HG03135 (cell line): ENCODE data around the gene FHOD1.

Experiments
- ATAC-seq: cut with Tn5 transposase; IDR thresholded peaks from one replicate; pipeline ENCODE4 v1.9.1; 2021; ENCODE audit warnings: mild to moderate bottlenecking, moderate library complexity; ENCODE audit not compliant: unreplicated experiment

The FHOD1 gene

DNA sequence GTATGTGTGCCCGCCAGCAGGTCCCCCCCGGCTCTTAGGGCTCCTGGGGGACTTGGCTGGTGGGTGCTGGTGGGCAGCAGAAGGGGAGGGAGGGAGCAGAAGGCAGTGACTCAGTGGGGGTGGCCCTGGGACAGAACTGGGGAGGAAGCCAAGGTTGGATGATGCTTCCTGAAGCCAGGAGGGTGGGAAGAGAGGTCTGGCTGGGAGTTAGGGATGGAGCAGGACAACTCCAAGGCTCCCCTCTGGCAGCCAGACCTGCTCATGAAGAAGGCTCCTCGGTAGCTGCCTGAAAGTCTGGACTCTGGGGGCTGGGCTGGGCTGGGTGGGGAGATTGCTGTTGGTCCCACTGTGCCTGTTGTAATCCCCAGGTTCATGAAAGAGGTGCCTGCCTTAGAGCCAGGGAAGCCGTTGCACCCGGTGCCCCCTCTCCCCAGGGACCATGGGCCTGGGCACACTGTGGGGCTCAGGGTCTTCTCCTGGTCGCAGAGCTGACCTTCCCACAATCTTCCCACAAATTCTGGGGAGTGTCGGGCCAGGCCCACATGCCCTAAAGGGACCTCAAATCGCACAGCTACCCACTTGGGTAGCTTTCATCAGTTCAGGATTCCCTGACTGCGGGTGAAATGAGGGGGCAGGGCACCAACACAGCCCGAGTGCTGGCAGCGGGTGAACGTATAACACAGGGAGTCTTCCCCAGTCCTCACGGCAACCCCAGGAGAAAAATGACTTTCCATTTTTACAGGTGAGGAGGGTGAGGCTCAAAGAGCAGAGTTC, 30.9 kb upstream of the FHOD1 start:
- ATAC-seq, result no peak

DNA sequence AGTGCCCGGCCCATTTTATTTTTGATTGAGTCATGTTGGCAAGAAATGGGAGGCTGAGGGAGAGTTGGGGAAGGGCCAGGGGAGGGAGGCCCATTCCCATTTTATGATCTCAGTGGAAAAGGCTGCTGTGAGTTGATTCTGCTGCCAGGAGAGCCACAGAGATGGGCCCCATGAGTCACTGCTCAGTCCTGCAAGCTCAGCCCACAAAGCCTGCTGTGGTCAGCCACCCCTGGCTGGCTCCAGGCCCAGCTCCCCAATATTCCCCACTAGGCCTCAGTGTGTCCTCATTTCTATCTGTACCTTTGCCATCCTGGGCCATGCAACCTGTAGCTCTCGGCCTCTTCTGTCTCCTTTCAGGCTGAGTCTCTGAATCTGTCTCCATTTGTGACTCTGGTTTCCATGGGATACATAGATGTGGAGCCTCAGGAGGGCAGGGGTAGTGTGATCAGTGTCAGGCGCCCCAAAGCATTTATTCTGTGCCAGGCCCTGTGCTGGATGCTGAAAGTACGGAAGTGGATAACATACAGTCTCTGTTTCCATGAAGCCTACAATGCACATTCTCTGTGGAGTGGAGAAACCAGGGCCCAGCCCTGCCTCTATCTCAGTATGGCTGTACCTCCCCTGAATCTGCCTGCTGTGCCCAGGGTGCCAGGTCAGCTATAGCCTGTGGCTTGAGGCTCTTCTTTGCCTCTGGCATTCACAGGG, 30.2 kb upstream of the FHOD1 start:
- ATAC-seq, result no peak

DNA sequence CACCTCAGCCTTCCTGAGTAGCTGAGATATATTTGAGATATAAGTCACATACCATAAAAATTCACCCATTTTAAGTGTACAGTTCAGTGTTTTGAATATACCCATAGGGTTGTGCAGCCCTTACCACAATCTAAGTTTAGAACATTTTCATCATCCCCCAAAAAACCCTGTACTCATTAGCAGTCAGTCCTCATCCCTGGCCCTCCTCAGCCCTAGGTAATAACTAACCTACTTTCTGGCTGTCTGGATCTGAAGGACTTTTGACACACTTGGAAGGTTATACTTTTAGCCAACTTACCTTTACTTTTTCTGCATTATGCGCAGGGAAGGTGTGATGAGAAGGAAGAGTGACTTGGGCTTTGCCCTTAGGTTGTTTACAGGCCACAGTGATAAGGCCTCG, 28.0 kb upstream of the FHOD1 start:
- no peak for ATAC-seq

DNA sequence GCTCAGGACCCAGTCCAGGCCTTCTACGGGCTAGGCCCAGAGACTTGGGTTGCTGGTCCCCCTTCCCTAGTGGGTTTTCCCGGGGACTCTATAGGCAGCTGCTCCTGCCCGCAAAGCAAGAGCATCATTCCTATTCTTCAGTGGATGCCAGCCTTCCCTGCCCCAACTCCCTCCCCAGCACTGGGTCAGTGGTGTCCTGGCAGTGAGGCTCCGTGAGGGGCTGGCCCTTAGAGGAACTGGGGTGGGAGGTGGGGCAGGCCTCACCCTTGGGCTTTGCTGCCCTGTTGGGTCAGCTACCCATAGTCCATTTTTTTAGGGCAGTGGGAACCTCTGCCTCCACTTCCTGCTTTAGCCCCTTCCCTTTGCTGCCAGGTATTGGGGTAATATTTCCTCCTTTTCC, 24.2 kb upstream of the FHOD1 start:
- ATAC-seq, result no peak

DNA sequence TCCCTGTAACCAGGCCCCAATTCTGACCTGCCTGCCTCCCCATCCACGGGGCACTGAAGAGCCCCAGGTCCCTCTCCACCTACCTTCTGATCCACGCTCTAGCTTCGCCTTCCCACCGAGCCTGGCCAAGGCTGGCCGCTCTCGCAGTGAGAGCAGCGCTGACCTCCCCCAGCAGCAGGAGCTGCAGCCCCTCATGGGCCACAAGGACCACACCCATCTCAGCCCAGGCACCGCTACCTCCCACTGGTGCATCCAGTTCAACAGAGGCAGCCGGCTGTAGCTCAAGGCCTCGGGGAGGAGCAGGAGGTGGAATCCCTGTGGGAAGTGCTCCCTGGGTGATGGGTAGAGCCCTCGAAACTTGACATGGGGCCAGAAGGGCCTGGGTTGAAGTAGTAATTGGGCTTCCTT, 23.7 kb upstream of the FHOD1 start:
- ATAC-seq, result no peak

DNA sequence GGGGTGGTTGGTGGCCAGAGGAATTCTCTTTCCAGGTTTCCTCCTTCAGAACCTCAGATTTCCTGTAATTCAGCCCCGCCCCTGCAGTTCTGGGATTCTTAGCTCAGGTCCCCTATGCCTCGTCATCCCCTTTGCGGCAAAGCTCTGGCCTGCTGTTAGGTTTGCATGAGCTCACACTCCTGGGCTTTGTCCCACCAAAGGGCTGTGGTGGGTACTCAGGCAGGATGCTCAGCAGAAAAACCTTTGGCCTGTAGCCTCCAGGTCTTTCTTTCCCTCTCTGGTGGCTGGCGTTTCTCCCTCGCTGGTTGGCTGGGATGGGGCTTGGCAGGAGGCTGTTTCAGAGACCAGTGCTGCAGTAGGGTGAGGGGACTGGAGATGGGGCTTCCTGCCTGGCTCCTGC, 22.5 kb upstream of the FHOD1 start:
- no peak for ATAC-seq

DNA sequence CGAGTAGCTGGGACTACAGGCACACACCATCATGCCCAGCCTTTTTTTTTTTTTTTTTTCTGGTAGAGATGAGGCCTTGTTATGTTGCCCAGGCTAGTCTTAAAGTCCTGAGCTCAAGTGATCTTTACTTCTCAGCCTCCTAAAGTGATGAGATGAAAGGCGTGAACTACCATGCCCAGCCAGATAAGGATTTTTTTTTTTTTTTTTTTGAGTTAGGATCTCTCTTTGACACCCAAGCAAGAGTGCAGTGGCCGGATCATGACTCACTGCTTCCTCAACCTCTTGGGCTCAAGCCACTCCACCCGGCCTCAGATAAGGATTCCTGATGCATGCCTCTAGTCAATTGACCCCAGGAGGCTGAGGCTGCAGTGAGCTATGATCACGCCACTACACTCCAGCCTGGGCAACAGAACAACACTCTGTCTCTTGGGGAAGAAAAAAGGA, 20.9 kb upstream of the FHOD1 start:
- ATAC-seq, result no peak

DNA sequence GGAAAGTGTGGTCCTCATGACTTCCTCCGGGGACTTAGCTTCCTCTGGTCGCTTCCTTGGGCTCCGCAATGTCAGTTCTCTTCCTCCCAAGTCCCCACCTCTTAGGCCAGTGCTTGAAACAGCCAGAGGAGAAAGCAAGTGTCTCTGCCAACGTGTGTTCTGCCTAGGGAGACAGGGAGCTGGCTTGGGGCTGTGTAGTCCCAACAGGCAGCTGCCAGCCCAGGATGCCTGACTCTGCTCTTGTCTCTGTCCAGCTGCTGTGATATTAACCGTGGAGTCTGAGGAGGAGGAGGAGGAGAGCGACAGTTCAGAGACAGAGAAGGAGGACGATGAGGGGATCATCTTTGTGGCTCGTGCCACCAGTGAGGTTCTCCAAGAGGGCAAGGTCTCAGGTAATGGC, 18.6 kb upstream of the FHOD1 start:
- ATAC-seq, result no peak

DNA sequence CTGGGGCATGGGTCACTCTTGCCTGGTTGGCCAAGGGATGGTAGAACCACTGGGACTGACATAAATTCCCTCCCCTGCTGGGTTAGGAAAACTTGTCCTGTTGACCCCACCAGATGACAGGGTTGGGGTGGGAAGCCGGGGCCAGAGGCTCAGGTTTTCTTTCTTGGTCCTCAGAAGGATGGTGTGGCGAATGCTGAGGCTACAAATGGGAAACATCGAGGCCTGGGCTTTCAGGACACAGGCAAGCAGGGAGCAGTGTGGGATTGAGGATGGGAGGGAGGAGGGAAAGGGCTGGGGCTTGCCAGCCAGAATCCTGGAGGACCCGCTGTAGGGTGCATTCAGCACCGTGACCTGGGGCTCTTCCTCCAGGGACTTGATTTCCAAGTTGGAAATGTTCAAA, 17.6 kb upstream of the FHOD1 start:
- ATAC-seq, result no peak

DNA sequence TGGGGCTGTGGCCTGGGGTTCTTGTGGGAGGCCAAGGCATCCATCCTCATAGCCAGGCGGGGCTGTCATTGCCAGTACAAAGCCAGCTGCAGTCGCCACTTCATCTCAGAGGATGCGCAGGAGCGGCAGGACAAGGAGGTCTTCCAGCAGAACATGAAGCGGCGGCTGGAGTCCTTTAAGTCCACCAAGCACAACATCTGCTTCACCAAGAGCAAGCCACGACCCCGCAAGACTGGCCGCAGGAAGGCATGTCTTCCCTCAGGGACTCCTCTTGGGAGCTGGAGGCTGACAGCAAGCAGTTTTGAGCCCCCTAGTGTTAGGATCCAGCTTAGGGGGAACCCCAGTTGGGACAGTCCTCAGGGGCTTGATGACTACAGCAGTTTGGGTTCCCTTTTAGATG, 17.0 kb upstream of the FHOD1 start:
- no peak for ATAC-seq

DNA sequence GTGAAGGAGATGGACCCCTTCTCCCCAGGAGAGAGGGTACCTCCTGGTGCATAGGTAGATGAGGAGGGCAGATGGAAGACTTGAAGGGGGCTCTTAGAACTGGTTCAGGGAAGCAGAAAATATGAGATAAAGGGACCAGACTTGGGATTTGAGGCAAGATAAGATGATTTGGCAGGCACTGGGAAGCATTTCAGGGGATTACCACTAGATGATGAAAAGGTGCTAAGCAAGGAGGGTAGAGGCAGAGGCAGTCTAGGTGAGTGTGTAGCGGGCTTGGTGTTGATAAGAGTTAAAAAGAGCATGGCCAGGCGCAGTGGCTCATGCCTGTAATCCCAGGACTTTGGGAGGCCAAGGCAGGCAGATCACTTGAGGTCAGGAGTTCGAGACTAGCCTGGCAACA, 15.9 kb upstream of the FHOD1 start:
- no peak for ATAC-seq

DNA sequence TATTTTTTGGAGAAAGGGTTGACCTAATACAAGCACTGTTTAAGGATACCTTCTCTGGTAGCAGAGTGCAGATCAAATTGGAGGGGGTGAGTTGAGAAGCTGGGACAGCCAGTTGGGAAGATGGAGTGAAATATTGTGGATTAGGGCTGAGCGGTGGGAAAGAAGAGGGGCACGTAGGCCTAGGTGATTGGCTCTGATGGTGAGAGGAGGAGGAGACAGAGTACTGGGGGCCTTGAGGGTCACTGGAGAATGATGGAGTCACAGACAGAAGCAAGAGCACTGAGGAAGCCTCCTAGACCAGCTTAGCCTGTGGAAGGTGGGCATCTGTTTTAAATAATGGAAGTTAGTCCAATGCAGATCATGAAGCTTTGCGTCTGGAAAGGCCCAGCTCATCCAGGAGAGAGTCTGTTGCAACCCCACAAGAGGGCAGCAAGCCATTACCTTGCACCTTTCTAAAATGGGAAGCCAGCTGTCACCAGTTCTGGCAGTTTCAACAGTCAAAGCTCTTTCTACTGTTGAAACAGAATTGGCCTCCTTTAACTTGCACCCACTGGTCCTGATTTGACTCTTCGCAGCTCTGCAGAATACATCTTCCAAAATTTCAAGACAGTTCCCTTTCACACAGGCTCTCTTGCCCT, 13.3 kb upstream of the FHOD1 start:
- no peak for ATAC-seq

DNA sequence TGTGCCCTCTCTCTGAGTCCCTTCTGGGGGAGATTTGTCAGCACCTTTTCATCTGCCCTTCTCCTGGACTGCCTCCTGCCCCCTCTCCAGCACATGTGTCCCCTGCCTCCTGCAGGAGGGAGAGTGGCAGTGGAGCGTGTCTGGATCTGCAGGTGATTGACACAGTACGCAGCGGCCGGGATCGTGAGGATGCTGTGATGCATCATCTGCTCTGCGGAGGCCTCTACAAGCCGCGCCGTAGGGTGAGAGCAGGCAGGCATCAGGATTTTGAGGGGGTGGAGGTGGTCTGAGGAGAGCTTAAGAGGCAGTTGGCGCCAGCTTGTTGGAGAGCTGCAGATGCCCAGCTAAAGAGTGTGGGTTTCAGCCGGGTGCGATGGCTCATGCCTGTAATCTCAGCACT, 12.4 kb upstream of the FHOD1 start:
- no peak for ATAC-seq

DNA sequence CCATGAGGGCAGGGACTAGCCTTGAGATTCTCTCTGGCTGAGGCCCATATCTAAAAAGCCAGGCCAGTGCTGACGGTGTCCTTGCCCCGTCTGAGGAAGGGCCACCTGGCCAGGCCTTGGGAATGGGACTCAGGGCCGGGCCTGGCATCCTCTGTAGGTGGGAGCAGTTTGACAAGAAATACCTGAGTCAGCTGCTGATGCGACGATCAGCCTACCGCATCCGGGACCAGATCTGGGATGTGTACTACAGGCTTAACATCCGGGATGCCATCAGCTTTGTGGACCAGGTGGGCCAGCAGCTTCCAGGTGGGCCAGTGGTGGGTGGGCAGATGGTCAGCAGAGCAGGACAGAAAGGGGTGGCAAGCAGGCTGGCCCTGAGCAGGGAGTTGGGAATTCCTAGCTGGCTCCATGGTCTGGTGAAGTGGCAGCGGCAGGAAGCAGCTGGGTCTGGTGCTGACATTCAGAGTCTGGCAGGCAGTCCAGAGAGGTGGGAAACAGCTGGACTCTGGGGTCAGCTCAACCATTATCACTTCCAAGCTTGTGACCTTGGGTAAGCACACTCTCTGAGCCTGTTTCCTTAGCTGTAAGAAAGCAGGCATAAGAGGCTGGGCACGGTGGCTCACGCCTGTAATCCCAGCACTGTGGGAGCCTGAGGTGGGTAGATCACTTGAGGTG, 11.0 kb upstream of the FHOD1 start:
- ATAC-seq, result no peak

DNA sequence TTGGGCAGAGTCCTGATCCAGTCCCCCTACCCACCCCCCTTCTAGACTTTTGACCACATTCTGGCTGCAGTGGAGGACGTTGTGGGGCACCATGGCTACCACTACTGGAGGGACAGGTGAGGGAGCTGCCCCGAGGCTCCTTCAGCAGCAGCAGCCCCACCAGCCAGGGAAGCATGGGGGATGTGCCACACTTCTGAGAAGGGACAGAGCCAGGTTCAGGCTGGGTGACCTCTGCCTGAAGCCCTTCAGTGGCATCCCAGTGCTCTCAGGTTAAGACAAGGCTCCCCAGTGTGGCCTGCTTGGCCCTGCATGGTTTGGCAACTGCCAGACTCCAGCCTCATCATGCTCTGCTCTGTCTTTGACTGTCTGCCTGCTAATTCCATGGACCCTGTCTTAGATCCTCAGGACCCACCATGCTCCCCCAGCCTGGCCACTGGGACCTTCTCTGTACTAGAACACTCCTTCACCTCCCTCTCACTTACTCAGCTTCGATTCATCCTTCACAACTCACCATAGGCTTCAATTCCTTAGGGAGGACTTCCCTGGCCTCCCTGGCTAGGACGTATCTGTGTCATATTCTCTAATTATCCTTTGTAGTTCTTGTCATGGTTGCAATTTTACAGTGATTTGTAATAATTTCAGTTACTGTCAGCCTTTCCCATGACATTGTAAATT, 10.3 kb upstream of the FHOD1 start:
- ATAC-seq, result no peak

DNA sequence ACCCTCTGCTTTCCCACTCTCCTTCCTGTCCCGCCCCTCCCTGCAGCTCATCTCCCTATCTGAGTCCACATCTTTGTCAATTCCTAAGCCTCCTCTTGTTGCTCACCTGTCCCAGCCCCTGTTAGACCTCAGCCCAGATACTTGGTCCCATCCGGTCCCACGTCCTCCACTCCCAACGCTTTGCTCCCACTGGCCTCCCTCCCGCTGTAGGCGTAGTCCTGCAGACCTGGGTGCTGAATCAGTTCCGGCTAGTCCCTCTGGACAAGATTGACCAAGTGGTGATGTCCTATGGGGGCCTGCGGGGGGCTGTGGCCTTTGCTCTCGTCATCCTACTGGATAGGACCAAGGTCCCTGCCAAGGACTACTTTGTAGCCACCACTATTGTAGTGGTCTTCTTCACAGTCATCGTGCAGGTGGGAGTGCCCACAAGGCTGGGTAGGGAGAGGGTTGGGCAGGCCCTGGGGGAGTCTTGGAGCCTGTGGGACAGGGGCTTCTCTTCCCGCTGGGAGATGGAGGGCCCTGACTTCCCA, 9.5 kb upstream of the FHOD1 start:
- ATAC-seq, result no peak

DNA sequence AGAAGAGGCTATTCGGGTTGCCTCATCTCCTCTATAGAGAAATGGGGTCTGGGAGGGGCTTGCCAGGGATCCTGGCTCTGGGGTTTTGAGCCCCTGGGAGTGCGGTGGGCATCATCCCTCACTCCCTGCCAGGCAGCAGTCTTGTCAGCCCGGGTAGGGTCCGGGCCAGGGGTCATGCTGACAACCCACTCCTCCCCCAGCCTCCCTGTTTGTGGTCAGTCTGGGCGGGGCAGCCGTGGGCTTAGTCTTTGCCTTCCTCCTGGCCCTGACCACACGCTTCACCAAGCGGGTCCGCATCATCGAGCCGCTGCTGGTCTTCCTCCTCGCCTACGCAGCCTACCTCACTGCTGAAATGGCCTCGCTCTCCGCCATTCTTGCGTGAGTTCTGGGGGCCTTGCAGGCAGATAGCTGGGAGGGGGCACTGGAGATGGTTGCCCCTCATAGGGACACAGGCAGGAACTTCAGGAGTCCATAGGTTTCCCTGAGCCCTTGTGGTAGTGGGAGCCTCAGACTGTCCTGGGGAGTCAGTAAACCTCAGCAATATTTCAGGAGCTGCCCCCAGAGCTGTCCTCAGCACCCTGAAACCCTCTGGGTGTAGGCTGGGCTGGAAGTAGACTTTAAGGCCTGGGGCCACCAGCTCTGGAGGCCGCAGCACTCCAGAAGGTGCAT, 8.4 kb upstream of the FHOD1 start:
- ATAC-seq, result no peak

DNA sequence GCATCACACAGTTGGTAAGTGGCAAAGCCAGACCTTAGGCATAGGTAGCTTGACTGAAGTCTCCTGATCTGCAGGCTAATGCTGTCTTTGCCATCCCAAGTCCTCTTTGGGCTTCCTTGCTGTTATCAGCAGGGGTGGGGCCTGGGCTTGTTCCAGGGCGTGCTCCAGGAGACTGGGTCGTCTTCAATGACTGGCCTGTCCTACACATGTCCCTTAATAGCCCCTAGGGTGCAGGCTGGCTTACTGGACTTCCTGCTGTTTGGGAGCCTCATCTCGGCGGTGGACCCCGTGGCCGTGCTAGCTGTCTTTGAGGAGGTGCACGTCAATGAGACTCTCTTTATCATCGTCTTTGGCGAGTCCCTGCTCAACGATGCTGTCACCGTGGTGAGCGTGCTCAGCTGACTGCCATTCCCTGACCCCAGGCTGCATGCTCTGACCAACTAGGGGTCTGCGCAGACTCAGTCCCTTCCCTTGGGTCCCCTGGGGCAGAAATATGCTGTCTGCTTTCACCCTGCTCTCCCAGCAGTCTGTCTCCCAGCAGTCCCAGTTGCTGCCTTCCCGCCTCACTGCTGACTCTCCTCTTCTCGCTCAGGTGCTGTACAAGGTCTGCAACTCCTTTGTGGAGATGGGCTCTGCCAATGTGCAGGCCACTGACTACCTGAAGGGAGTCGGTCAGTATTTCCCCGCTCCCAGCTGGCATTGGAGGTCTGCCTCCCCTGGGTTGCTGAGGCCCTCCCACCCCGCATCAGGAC, 7.7 kb upstream of the FHOD1 start:
- ATAC-seq, result no peak
